ENCODE results near the gene TADA2B.

DNA sequence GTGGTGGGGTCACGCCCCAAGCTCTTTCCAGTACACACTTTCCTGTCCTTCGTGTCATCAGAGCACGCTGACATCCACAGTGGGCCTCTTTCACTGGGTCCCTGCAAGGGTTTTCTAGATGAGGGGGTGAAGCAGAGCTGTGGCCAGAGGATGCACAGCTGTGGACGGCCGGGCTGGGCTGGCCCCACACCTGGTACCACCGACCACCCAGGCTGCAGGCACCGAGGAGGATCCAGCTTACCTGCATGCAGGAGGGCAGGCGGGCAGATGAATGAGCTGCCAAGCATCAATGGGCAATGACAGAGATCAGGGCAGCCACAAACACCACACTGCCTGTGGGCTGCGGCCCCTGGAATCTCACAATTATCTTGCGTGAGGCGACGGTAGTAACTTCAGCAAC is 34.2 kb downstream of the TADA2B start:
- TF ChIP-seq EZH2 (IDR thresholded peaks at IDR 0.05; ENCODE audit: insufficient read depth, poor library complexity, severe bottlenecking) (no peak), EZH2phosphoT487 (IDR thresholded peaks at IDR 0.05; ENCODE audit: insufficient read depth, low read depth) (no peak)
